Measurements from ENCODE around the gene NEU3. TPM values are rescaled to one million over a fixed set of nuclear protein-coding genes. Genes with fewer than 3 reads are reported as not detected.
"Not testable (repeated sequence)": the region's sequence is repeated elsewhere in the genome, so short reads cannot be mapped to it uniquely, and the experiment has no call there.

NEU3 gene
- total and polyA plus RNA-seq, 9 donors = 4.4 to 13.1 (median 8.8) TPM

GRCh38 chr11:75041263-75041662 is 52.5 kb downstream of the NEU3 start:
- 95 to 100% (median 97%) methylated on average over 2 of the region's 2 CpGs for WGBS, 3 donors
- H3K27ac ChIP-seq = no peak overlapping the region
- no peaks in the 10 kb centered on the region for H3K27me3 ChIP-seq
- TF ChIP-seq EP300 (IDR thresholded peaks at IDR 0.05) (no peak), POLR2A (IDR thresholded peaks at IDR 0.05) (no peak), CTCF (IDR thresholded peaks at IDR 0.05) (no peak)
- intact Hi-C loops (cut with DNase I) = no loop called here
- no peaks in the 10 kb centered on the region for H3K36me3 ChIP-seq
- no peak for DNase-seq
- H3K4me1 ChIP-seq (ENCODE audit: insufficient read depth) = no peaks in the 10 kb centered on the region
- no peaks in the 10 kb centered on the region for H3K9me3 ChIP-seq
- H3K4me3 ChIP-seq = no peak overlapping the region

- H3K4me1 ChIP-seq (ENCODE audit: insufficient read depth); intact Hi-C loops (cut with DNase I); H3K36me3 ChIP-seq; H3K4me3 ChIP-seq; H3K27ac ChIP-seq; H3K9me3 ChIP-seq; DNase-seq; H3K27me3 ChIP-seq: not testable (repeated sequence)
- WGBS, 3 donors = 21 to 24% (median 23%) methylated on average over 3 of the region's 3 CpGs
These were observed 53.1 kb downstream of the NEU3 start for GRCh38 chr11:75041821-75042220.

GRCh38 chr11:75044381-75045170 is 55.8 kb downstream of the NEU3 start:
- H3K27me3 ChIP-seq; H3K27ac ChIP-seq; DNase-seq; intact Hi-C loops (cut with DNase I); H3K9me3 ChIP-seq; H3K4me1 ChIP-seq (ENCODE audit: insufficient read depth); H3K4me3 ChIP-seq; H3K36me3 ChIP-seq: not testable (repeated sequence)
- WGBS, 3 donors = 89 to 92% (median 91%) methylated on average over 15 of the region's 15 CpGs

- H3K36me3 ChIP-seq; H3K9me3 ChIP-seq; H3K4me3 ChIP-seq; H3K4me1 ChIP-seq (ENCODE audit: insufficient read depth); DNase-seq; H3K27ac ChIP-seq; H3K27me3 ChIP-seq; intact Hi-C loops (cut with DNase I): not testable (repeated sequence)
- WGBS, 3 donors = 75 to 87% (median 76%) methylated on average over 5 of the region's 5 CpGs
These were observed 57.9 kb downstream of the NEU3 start for GRCh38 chr11:75046668-75047067.

- Histone ChIP-seq H3K4me1 (ENCODE audit: insufficient read depth) (no peaks in the 10 kb centered on the region), H3K36me3 (no peaks in the 10 kb centered on the region), H3K27ac (no peak overlapping the region), H3K4me3 (no peak overlapping the region), H3K9me3 (no peaks in the 10 kb centered on the region), H3K27me3 (no peaks in the 10 kb centered on the region)
- 85 to 87% (median 86%) methylated on average over 4 of the region's 4 CpGs for WGBS, 3 donors
- intact Hi-C loops (cut with DNase I) = no loop called here
- TF ChIP-seq CTCF (IDR thresholded peaks at IDR 0.05) = no peak
- TF ChIP-seq POLR2A (IDR thresholded peaks at IDR 0.05) = no peak
- TF ChIP-seq EP300 (IDR thresholded peaks at IDR 0.05) = no peak
- DNase-seq = no peak
These were observed 58.5 kb downstream of the NEU3 start for GRCh38 chr11:75047191-75047590.

- intact Hi-C loops (cut with DNase I); H3K27ac ChIP-seq; H3K36me3 ChIP-seq; H3K27me3 ChIP-seq; H3K4me3 ChIP-seq; H3K9me3 ChIP-seq; DNase-seq; H3K4me1 ChIP-seq (ENCODE audit: insufficient read depth): not testable (repeated sequence)
- WGBS, 3 donors = 78 to 87% (median 81%) methylated on average over 8 of the region's 8 CpGs
These were observed 61.0 kb downstream of the NEU3 start for GRCh38 chr11:75049501-75050266.

All from ovary (tissue), 9 donors.